HG03196 (cell line): Measurements from ENCODE around the gene CAPZB.

Experiments
- ATAC-seq: cut with Tn5 transposase; IDR thresholded peaks from one replicate; pipeline ENCODE4 v1.9.1; 2021; ENCODE audit not compliant: unreplicated experiment

CAPZB gene

GRCh38 chr1:19469004-19469403 is 16.3 kb downstream of the CAPZB start:
- no peak for ATAC-seq

GRCh38 chr1:19468397-19468956 is 16.9 kb downstream of the CAPZB start:
- peak; percentile 53 for ATAC-seq

GRCh38 chr1:19467199-19468187 is 17.8 kb downstream of the CAPZB start:
- ATAC-seq = no peak

- no peak for ATAC-seq
These were observed 19.2 kb downstream of the CAPZB start for GRCh38 chr1:19466112-19466561.

- no peak for ATAC-seq
These were observed 19.7 kb downstream of the CAPZB start for GRCh38 chr1:19465650-19466049.

GRCh38 chr1:19465123-19465522 is 20.2 kb downstream of the CAPZB start:
- no peak for ATAC-seq

GRCh38 chr1:19464696-19465095 is 20.6 kb downstream of the CAPZB start:
- no peak for ATAC-seq

- no peak for ATAC-seq
These were observed 21.9 kb downstream of the CAPZB start for GRCh38 chr1:19463504-19463803.

- peak; percentile 49 for ATAC-seq
These were observed 22.4 kb downstream of the CAPZB start for GRCh38 chr1:19462781-19463503.

- ATAC-seq = no peak
These were observed 24.2 kb downstream of the CAPZB start for GRCh38 chr1:19461220-19461554.

GRCh38 chr1:19460535-19461219 is 24.7 kb downstream of the CAPZB start:
- no peak for ATAC-seq

GRCh38 chr1:19458815-19459417 is 26.4 kb downstream of the CAPZB start:
- no peak for ATAC-seq

- no peak for ATAC-seq
These were observed 27.7 kb downstream of the CAPZB start for GRCh38 chr1:19457607-19458006.

- ATAC-seq = no peak
These were observed 28.3 kb downstream of the CAPZB start for GRCh38 chr1:19456968-19457441.

GRCh38 chr1:19455353-19455752 is 30.0 kb downstream of the CAPZB start:
- no peak for ATAC-seq

- no peak for ATAC-seq
These were observed 30.8 kb downstream of the CAPZB start for GRCh38 chr1:19454265-19455146.

- no peak for ATAC-seq
These were observed 31.6 kb downstream of the CAPZB start for GRCh38 chr1:19453741-19454201.

- no peak for ATAC-seq
These were observed 33.1 kb downstream of the CAPZB start for GRCh38 chr1:19452221-19452663.

- ATAC-seq = no peak
These were observed 34.4 kb downstream of the CAPZB start for GRCh38 chr1:19450811-19451515.
